ENCODE data around the gene EHD4. TPM values are rescaled to one million over a fixed set of nuclear protein-coding genes. Genes with fewer than 3 reads are reported as not detected.

EHD4 gene
- total and polyA plus RNA-seq, 2 donors (not counting 1 experiment from before 2014, with no cell fraction given) = 19.3 to 22.0 TPM

DNA sequence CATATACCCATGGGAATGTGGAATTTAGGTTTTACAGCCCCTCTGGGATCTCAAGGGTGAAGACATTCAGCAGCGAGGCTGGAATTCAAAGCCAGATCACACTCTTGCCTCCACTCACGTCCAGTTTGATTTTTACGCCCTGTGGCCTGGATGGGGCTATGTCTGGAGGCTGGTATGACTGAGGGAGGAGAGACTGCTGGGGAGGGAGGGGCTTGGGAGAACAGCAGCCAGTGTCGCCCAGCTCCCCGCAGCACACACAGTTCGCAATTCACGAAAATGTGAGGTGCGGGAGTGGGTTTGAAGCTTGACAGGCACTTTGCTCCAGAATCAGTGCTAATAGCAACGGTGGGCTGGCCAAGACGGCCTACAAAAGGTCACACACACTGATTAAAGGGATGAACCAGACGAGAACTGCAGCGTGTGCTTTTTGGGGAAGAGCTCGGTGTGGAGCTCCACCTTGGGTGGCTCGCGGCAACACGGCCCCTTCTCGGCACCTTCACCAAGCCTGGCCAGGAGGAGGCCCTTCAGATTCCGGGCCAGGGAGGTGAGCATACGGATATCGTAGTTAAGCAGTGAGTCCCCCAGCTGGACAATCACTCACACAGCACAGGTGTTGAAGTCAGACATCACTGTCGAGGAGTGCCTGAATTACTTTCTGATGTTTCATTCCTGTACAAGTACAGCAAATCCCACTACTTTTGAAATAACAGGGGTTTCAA lies 16.4 kb downstream of the EHD4 start:
- Histone ChIP-seq H2AFZ (ENCODE audit: low read length) (no peak overlapping the region), H3K4me2 (ENCODE audit: extremely low read depth, insufficient read depth, low read length) (no peak overlapping the region), H4K20me1 (ENCODE audit: control insufficient read depth, extremely low read depth, insufficient read depth, low read length) (no peaks in the 10 kb centered on the region), H3K4me3 (replicated peaks in 1 of 4; ENCODE audit: control extremely low read depth in 1 of 4, insufficient read depth in 1 of 4, low read depth in 3 of 4, low read length in 4 of 4) (no peak overlapping the region), H3K9ac (ENCODE audit: insufficient read depth, low read length) (no peak overlapping the region), H3K27ac (ENCODE audit: insufficient read depth, low read length) (no peak overlapping the region), H3K79me2 (ENCODE audit: control insufficient read depth, insufficient read depth, low read length) (peaks cover 24% of the 10 kb centered on the region), H3K4me1 (ENCODE audit: control insufficient read depth, extremely low read depth, insufficient read depth, low read length) (no peaks in the 10 kb centered on the region), H3K27me3 (ENCODE audit: control insufficient read depth, insufficient read depth, low read length) (no peaks in the 10 kb centered on the region), H3K36me3 (ENCODE audit: control insufficient read depth, insufficient read depth, low read length) (peaks cover 8% of the 10 kb centered on the region), H3K9me3 (ENCODE audit: control insufficient read depth, insufficient read depth, low read depth, low read length) (no peaks in the 10 kb centered on the region)
- TF ChIP-seq, protein P1, sequence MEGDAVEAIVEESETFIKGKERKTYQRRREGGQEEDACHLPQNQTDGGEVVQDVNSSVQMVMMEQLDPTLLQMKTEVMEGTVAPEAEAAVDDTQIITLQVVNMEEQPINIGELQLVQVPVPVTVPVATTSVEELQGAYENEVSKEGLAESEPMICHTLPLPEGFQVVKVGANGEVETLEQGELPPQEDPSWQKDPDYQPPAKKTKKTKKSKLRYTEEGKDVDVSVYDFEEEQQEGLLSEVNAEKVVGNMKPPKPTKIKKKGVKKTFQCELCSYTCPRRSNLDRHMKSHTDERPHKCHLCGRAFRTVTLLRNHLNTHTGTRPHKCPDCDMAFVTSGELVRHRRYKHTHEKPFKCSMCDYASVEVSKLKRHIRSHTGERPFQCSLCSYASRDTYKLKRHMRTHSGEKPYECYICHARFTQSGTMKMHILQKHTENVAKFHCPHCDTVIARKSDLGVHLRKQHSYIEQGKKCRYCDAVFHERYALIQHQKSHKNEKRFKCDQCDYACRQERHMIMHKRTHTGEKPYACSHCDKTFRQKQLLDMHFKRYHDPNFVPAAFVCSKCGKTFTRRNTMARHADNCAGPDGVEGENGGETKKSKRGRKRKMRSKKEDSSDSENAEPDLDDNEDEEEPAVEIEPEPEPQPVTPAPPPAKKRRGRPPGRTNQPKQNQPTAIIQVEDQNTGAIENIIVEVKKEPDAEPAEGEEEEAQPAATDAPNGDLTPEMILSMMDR (conservative IDR thresholded peaks at IDR 0.05 in 1 of 2, IDR thresholded peaks at IDR 0.05 in 1 of 2; ENCODE audit: low read depth in 1 of 2, low read length in 2 of 2) = no peak
- no peak for TF ChIP-seq EZH2 (IDR thresholded peaks at IDR 0.05; ENCODE audit: low read length, missing control alignments)
- DNase-seq (ENCODE audit: low read depth in 2 of 2) = no peak

- Histone ChIP-seq H3K36me3 (ENCODE audit: control insufficient read depth, insufficient read depth, low read length) (peaks cover 8% of the 10 kb centered on the region), H3K9ac (ENCODE audit: insufficient read depth, low read length) (no peak overlapping the region), H4K20me1 (ENCODE audit: control insufficient read depth, extremely low read depth, insufficient read depth, low read length) (no peaks in the 10 kb centered on the region), H3K27me3 (ENCODE audit: control insufficient read depth, insufficient read depth, low read length) (no peaks in the 10 kb centered on the region), H3K27ac (ENCODE audit: insufficient read depth, low read length) (no peak overlapping the region), H3K4me1 (ENCODE audit: control insufficient read depth, extremely low read depth, insufficient read depth, low read length) (peaks cover under 1% of the 10 kb centered on the region), H3K4me2 (ENCODE audit: extremely low read depth, insufficient read depth, low read length) (no peak overlapping the region), H3K4me3 (replicated peaks in 1 of 4; ENCODE audit: control extremely low read depth in 1 of 4, insufficient read depth in 1 of 4, low read depth in 3 of 4, low read length in 4 of 4) (no peak overlapping the region), H3K9me3 (ENCODE audit: control insufficient read depth, insufficient read depth, low read depth, low read length) (no peaks in the 10 kb centered on the region), H3K79me2 (ENCODE audit: control insufficient read depth, insufficient read depth, low read length) (peaks cover 23% of the 10 kb centered on the region), H2AFZ (ENCODE audit: low read length) (no peak overlapping the region)
- no peak for DNase-seq (ENCODE audit: low read depth in 2 of 2)
- TF ChIP-seq EZH2 (IDR thresholded peaks at IDR 0.05; ENCODE audit: low read length, missing control alignments) = no peak
- TF ChIP-seq, protein P1 (conservative IDR thresholded peaks at IDR 0.05 in 1 of 2, IDR thresholded peaks at IDR 0.05 in 1 of 2; ENCODE audit: low read depth in 1 of 2, low read length in 2 of 2) = no peak
These were observed 17.3 kb downstream of the EHD4 start for GRCh38 chr15:41955100-41955499.

DNA sequence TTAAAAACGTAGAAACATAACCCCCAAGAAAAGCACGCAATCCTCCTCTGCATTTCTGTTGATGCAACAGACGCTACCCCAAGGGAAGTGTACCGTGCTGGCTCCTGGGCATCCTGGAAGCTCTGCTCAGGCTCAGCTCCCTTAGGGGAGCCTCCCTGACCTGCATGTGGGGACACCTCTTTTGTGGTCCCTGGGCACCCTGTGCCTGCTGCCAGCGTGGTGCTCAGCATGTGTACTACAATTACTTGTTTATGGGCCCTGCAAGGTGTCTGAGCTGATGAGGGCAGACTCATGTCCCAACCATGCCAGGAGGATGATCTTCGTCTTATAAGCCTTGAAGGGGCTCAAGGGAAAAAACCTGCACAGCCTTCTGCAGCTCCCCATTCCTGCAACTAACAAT lies 18.3 kb downstream of the EHD4 start:
- H3K4me2 ChIP-seq (ENCODE audit: extremely low read depth, insufficient read depth, low read length) = no peak overlapping the region
- H3K36me3 ChIP-seq (ENCODE audit: control insufficient read depth, insufficient read depth, low read length) = peaks cover 8% of the 10 kb centered on the region
- H3K4me3 ChIP-seq (replicated peaks in 1 of 4; ENCODE audit: control extremely low read depth in 1 of 4, insufficient read depth in 1 of 4, low read depth in 3 of 4, low read length in 4 of 4) = no peak overlapping the region
- no peaks in the 10 kb centered on the region for H3K9me3 ChIP-seq (ENCODE audit: control insufficient read depth, insufficient read depth, low read depth, low read length)
- no peak for DNase-seq (ENCODE audit: low read depth in 2 of 2)
- H3K27ac ChIP-seq (ENCODE audit: insufficient read depth, low read length) = no peak overlapping the region
- no peaks in the 10 kb centered on the region for H4K20me1 ChIP-seq (ENCODE audit: control insufficient read depth, extremely low read depth, insufficient read depth, low read length)
- no peak overlapping the region for H3K9ac ChIP-seq (ENCODE audit: insufficient read depth, low read length)
- TF ChIP-seq, protein P1 (conservative IDR thresholded peaks at IDR 0.05 in 1 of 2, IDR thresholded peaks at IDR 0.05 in 1 of 2; ENCODE audit: low read depth in 1 of 2, low read length in 2 of 2) = no peak
- TF ChIP-seq EZH2 (IDR thresholded peaks at IDR 0.05; ENCODE audit: low read length, missing control alignments) = no peak
- no peak overlapping the region for H2AFZ ChIP-seq (ENCODE audit: low read length)
- H3K79me2 ChIP-seq (ENCODE audit: control insufficient read depth, insufficient read depth, low read length) = peaks cover 21% of the 10 kb centered on the region
- peaks cover 7% of the 10 kb centered on the region for H3K4me1 ChIP-seq (ENCODE audit: control insufficient read depth, extremely low read depth, insufficient read depth, low read length)
- H3K27me3 ChIP-seq (ENCODE audit: control insufficient read depth, insufficient read depth, low read length) = no peaks in the 10 kb centered on the region

Measured in fibroblast of lung (primary cell).